Posterior vena cava (tissue), 2 donors: ENCODE data around the gene PDSS2. TPM values are rescaled to one million over a fixed set of nuclear protein-coding genes. Genes with fewer than 3 reads are reported as not detected.
"Not testable (repeated sequence)": the region's sequence is repeated elsewhere in the genome, so short reads cannot be mapped to it uniquely, and the experiment has no call there.

ENCODE experiments used
- DNase-seq: peaks from one replicate; pipeline ENCODE4 v3.0.0-alpha.2; 2020; ENCODE audit warnings: low spot score
- intact Hi-C, 2 donors: fragments of 100-400 bp; cut with DNase I; formaldehyde crosslinking; loops; one replicate each; pipeline versions ENCODE4 v1.14.1 to v1.14.2; 2022 to 2023
- total RNA-seq, 2 donors: library from RNA; stranded (reverse); fragmentation: NEBNext Ultra II Directional; extraction: Animal tissue kit (Norgen Biotek cat#: 25700); gene quantifications; one replicate each; pipeline ENCODE4 v1.2.1, GENCODE V29; 2021
- donor health status: DM: yes; HTN: yes; CAD: no.
- donor health status: DM: yes; HTN: yes; CAD: no.

Gene PDSS2
- total RNA-seq, 2 donors from 2014 or later = 10.1 to 11.6 TPM

DNA sequence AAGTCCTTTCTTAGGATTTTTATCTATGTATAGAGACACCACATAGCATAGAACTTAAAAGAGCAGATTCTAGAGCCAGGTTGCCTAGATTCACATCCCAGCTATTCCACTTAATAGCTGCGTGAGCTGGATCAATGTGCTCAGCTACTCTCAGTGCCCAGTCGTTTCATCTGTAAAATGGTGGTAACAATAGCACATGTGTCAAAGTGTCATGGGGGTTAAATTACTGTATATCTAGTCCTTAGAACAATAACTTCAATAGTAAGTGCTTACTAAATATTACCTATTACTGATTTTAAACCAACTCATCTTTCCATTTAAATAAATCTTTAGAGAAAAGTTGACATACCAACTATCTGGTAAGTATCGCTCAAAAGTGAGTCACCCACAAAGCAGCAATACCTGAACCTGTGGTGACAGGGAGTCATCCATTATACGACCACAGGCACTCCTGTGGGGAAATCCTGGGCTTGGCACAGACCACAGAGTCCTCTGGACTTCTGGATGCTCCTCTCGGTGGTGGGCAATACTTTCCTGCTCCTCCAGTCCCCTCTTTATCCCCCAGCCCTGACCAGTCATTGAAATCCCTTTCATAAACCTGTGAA, 154.8 kb downstream of the PDSS2 start:
- DNase-seq = no peak
- intact Hi-C loops = no loop called here

DNA sequence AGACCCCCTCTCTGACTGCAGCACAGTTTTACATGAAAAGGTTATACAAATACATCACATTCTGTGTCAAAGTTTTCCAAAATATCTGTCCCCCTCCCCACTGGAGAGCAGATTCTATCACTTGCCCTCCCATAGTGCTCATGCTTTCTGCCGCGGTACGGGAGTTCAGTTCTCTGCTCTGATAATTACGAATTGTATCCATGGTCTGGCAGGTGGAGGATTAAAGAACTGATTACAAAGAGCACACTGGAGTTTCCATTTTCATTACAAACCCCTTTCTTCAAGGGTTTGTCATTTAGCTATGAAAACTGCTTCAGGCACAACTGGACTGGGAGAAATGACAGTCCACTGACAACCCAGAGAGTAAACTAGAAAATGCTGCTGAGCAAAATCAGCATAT, 166.0 kb downstream of the PDSS2 start:
- DNase-seq = no peak
- intact Hi-C loops = no loop called here

- no peak for DNase-seq
- intact Hi-C loops = no loop called here
Observed at GRCh38 chr6:107292715-107293271, 166.6 kb downstream of the PDSS2 start.

DNA sequence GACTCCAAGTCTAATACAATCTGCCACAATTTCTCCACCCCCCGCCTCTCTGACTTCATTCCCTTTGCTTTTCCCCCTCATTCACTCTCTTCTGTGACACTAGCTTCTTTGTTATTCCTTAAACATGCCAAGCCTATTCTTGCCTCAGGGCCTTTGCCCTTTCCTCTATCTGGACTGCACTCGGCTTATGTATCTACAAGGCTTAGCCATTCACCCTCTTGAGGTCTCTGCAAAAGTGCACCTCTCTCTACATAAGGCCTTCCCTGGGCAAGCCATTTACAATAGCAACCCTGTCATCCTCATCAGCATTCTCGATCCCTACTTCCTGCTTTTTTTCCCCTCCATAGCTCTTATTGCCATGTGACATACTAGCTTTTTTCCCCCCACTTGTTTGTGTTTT, 168.9 kb downstream of the PDSS2 start:
- no peak for DNase-seq
- intact Hi-C loops = no loop called here

- DNase-seq = not testable (repeated sequence)
- intact Hi-C loops = loop anchor here in 1 of 2 donors (2.0 to 10.0 kb wide), 2 partner anchors 50 to 1236 kb away; no protein-coding TSS in a partner anchor
Observed at GRCh38 chr6:107289258-107289657, 170.1 kb downstream of the PDSS2 start.

DNA sequence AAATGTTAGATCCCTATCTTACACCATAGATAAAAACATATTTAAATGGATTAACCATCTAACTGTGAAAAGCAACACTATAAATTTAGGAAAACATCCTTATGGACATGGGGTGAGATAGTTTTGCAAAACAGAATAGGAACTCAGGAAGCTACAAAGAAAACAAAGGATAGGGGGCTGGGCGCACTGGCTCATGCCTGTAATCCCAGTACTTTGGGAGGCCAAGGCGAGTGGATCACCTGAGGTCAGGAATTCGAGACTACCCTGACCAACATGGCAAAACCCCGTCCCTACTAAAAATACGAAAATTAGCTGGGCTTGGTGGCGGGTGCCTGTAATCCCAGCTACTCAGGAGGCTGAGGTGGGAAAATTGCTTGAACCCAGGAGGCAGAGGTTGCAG, 173.7 kb downstream of the PDSS2 start:
- DNase-seq = not testable (repeated sequence)
- intact Hi-C loops = loop anchor here in 1 of 2 donors (10.0 kb wide), 1 partner anchor 1239 kb away; no protein-coding TSS in a partner anchor

- no peak for DNase-seq
- intact Hi-C loops = loop anchor here in 1 of 2 donors (10.0 kb wide), 1 partner anchor 1240 kb away; no protein-coding TSS in a partner anchor
Observed at GRCh38 chr6:107284805-107285204, 174.6 kb downstream of the PDSS2 start.

- intact Hi-C loops = loop anchor here in 1 of 2 donors (10.0 kb wide), 1 partner anchor 1244 kb away; no protein-coding TSS in a partner anchor
- DNase-seq = no peak
Observed at GRCh38 chr6:107280791-107281190, 178.6 kb downstream of the PDSS2 start.

GRCh38 chr6:107280001-107280400, 179.4 kb downstream of the PDSS2 start:
- not testable (repeated sequence) for DNase-seq
- intact Hi-C loops = loop anchor here in 1 of 2 donors (10.0 kb wide), 1 partner anchor 1245 kb away; no protein-coding TSS in a partner anchor

GRCh38 chr6:107275330-107275865, 184.0 kb downstream of the PDSS2 start:
- intact Hi-C loops = no loop called here
- no peak for DNase-seq

DNA sequence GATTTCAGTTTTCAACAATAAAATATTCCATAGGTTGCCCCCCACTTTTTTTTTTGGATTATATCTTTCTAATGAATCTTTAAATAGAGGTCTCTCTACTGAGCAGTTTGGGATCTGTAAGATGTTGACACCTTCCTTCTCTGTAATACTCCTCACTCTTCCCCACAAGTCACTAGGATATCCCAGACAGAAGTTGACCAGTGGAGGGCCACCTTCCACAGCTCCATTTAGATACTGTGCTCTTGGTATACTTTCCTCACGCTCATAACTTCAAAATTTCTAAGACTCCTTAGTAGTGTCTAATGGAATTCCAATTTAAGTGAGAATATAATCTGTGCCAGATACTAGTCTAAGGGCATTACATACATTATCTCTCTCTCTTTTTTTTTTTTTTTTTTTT, 185.1 kb downstream of the PDSS2 start:
- intact Hi-C loops = no loop called here

GRCh38 chr6:107272246-107272645, 187.1 kb downstream of the PDSS2 start:
- DNase-seq = no peak
- intact Hi-C loops = no loop called here

More for the DNA sequence above, 185.1 kb downstream of the PDSS2 start:
- DNase-seq = no peak

DNA sequence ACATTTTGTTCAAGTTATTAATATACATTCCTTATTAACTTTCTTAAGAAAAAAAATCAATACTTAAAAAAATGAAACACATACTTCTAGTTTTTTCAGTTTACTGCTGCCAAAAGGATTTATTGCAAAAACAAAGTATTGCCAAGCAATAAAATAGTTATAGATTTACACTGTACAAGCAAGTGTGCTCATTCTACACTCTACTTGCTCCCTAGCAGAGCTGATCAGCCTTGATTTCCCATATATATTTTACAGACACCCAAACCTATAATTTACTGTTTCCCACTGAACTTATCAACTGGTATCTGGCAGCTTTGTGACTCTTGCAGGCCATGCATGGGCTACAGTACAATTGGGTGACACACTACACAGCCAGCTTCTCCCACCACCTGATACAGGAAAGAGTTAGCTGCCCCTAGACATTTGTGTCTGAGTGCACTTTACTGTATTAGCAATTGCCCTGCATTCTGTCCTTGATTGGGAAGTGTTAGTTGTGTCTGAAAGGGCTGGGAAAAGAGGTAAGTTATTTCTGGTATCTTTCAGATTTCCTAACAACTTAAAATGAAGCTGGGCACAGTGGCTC, 188.1 kb downstream of the PDSS2 start:
- intact Hi-C loops = no loop called here

DNA sequence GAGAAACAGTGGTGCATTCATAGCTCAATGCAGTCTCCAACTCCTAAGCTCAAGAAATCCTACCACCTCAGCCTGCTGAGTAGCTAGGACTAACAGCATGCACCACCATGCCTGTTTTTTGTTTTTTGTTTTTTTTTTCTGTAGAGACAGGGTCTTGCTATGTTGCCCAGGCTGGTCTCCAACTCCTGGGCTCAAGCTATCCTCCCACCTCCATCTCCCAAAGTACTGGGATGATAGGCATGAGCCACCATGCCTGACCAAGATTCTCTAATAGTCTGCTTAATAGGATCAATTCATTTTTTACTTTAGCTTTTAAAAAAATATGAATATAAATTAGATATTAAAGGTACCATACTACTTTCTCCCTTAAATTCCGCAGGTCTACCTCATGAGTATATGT, 191.7 kb downstream of the PDSS2 start:
- DNase-seq = no peak
- intact Hi-C loops = no loop called here

More for the DNA sequence above, 188.1 kb downstream of the PDSS2 start:
- DNase-seq = no peak

- DNase-seq = no peak
- intact Hi-C loops = no loop called here
Observed at GRCh38 chr6:107267006-107267405, 192.4 kb downstream of the PDSS2 start.

- intact Hi-C loops = no loop called here
- no peak for DNase-seq
Observed at GRCh38 chr6:107266563-107266962, 192.8 kb downstream of the PDSS2 start.

DNA sequence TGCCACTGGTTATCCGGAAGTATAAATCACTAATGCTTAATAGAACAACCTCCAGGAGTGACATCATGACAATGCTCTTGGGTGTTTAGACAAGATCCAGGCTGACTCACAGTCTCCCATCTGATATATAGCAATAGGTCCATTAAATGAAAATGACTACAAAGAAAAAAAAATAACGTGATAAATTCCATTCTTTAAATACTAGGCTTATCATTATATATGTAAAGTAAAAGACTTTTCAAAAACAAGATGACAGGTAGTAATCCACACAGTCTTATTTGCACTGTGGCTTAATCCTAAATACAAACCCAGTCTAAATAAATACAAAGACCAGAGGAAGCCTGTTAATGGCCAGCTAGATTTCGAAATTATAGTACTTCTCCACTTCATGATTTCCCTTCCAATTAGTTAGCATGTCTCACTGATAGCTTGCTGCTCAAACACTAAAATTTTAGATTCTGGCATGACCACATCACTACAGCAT, 195.0 kb downstream of the PDSS2 start:
- DNase-seq = no peak
- intact Hi-C loops = no loop called here

DNA sequence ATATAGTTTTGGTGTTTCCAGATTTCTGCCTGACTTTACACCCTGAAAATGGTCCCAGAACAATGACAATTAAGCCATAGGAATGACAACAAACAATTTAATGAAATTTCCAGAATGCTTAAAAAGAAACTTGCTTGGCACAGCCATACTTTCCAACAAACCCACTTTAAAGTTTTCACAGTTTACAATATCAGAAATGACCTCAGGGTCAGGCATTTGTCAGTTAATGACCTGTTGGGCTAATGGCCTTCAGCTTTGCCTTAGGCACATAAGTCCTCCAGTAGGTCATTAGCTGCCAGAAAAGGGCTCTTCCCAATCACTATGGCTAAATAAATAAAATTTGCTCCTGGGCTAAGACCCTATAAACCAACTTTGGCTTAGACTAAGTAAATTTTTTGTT, 199.4 kb downstream of the PDSS2 start:
- no peak for DNase-seq
- intact Hi-C loops = no loop called here

DNA sequence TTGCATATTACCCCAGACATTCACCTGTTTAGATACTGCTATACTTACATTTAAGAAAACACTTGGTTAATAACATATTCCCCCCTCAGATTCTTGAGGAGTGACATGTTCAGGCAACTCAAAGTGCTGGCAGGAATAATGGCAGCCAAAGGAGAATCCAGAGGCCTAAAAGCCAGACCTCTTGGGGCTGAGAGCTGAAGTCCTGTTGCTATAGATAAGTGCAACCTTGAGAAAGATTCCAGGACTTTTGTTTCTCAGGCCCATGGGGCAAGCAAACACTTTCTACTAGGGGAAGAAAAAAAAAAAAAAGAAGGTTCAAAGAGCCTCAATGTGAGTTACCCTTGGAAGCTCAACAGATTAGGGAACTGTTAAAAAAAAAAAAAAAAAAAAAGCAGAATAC, 211.2 kb downstream of the PDSS2 start:
- no peak for DNase-seq
- intact Hi-C loops = no loop called here

DNA sequence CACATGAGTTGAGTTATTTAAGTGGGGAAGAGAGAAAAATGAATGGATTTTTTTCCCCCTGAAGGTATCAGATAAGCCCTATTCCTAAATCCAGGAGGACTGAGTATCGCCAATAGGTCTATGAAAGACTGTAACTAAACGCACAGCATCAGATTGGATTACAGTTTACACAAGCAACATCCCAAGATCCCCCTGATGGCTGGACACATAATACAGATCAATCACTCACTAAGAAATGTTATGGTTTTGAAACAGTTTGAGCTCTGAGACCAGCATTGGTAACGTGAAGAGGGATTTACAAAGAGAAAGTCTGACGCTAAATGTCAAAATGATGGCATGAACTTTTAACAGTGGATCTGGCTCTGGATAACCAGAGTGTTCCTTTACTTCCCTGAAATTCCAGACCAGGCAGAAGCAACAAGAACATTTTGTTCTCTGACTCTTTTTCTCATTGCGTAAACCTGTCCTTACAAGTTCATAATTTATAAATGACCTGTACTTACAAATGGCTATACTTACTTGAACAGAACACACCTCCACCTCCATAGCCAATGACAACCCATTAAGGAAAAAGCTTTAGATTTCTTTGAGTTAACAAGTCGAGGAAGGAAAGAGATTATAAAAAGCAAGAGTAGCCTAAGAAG, 212.3 kb downstream of the PDSS2 start:
- DNase-seq = no peak
- intact Hi-C loops = no loop called here
